ENCODE data around the gene RAB1A. TPM values are rescaled to one million over a fixed set of nuclear protein-coding genes. Genes with fewer than 3 reads are reported as not detected.
A peak's percentile ranks its signal among the peaks of the same experiment; 100 is the strongest.

RAB1A gene
- total RNA-seq, 1 donor from 2014 or later = 259 TPM

GRCh38 chr2:65077898-65078297, 52.0 kb downstream of the RAB1A start:
- Histone ChIP-seq H3K27ac (ENCODE audit: low read depth, low read length) (no peak overlapping the region), H3K36me3 (ENCODE audit: insufficient read depth, low read length) (peaks cover 40% of the 10 kb centered on the region), H3K9ac (ENCODE audit: low read length) (no peak overlapping the region), H3K4me3 (ENCODE audit: insufficient read depth, low read depth, low read length) (no peak overlapping the region), H3K4me1 (ENCODE audit: insufficient read depth, low read length) (peaks cover 12% of the 10 kb centered on the region), H3K27me3 (ENCODE audit: insufficient read depth, low read length) (no peaks in the 10 kb centered on the region), H4K20me1 (ENCODE audit: insufficient read depth, low read length) (peaks cover 75% of the 10 kb centered on the region), H3K9me3 (ENCODE audit: insufficient read depth, low read depth, low read length) (no peaks in the 10 kb centered on the region), H2AFZ (ENCODE audit: low read depth, low read length) (no peak overlapping the region), H3K4me2 (ENCODE audit: low read length) (no peak overlapping the region), H3K79me2 (ENCODE audit: insufficient read depth, low read length) (peaks cover 25% of the 10 kb centered on the region)
- FAIRE-seq = no peak
- Mint-ChIP-seq H3K4me1 (ENCODE audit: low read depth, unreplicated experiment) (peaks cover 7% of the 10 kb centered on the region), H3K27me3 (ENCODE audit: low read depth, unreplicated experiment) (no peaks in the 10 kb centered on the region), H3K4me3 (ENCODE audit: unreplicated experiment) (no peak overlapping the region), H3K27ac (ENCODE audit: unreplicated experiment) (no peak overlapping the region), H3K36me3 (ENCODE audit: low read depth, unreplicated experiment) (peaks cover 28% of the 10 kb centered on the region), H3K9me3 (ENCODE audit: unreplicated experiment) (no peaks in the 10 kb centered on the region)
- TF ChIP-seq CTCF (IDR thresholded peaks at IDR 0.05; ENCODE audit: insufficient read depth, low read depth, low read length) (no peak), EZH2 (IDR thresholded peaks at IDR 0.05; ENCODE audit: insufficient read depth, low read length) (no peak)
- no peak for DNase-seq (ENCODE audit: low read depth)

- Mint-ChIP-seq H3K27ac (ENCODE audit: unreplicated experiment) (peak overlapping the region; percentile 34), H3K4me3 (ENCODE audit: unreplicated experiment) (peak overlapping the region; percentile 0), H3K27me3 (ENCODE audit: low read depth, unreplicated experiment) (no peaks in the 10 kb centered on the region), H3K36me3 (ENCODE audit: low read depth, unreplicated experiment) (peaks cover 24% of the 10 kb centered on the region), H3K4me1 (ENCODE audit: low read depth, unreplicated experiment) (peaks cover 8% of the 10 kb centered on the region), H3K9me3 (ENCODE audit: unreplicated experiment) (no peaks in the 10 kb centered on the region)
- peak overlapping the region; percentile 7 for H3K4me2 ChIP-seq (ENCODE audit: low read length)
- FAIRE-seq (no peak), DNase-seq (ENCODE audit: low read depth) (peak; percentile 74)
- peaks cover 78% of the 10 kb centered on the region for H4K20me1 ChIP-seq (ENCODE audit: insufficient read depth, low read length)
- TF ChIP-seq EZH2 (IDR thresholded peaks at IDR 0.05; ENCODE audit: insufficient read depth, low read length) (no peak), CTCF (IDR thresholded peaks at IDR 0.05; ENCODE audit: insufficient read depth, low read depth, low read length) (no peak)
- peaks cover 14% of the 10 kb centered on the region for H3K4me1 ChIP-seq (ENCODE audit: insufficient read depth, low read length)
- H3K9me3 ChIP-seq (ENCODE audit: insufficient read depth, low read depth, low read length) = no peaks in the 10 kb centered on the region
- H3K4me3 ChIP-seq (ENCODE audit: insufficient read depth, low read depth, low read length) = no peak overlapping the region
- H3K27ac ChIP-seq (ENCODE audit: low read depth, low read length) = no peak overlapping the region
- H3K79me2 ChIP-seq (ENCODE audit: insufficient read depth, low read length) = peaks cover 14% of the 10 kb centered on the region
- H3K9ac ChIP-seq (ENCODE audit: low read length) = no peak overlapping the region
- no peaks in the 10 kb centered on the region for H3K27me3 ChIP-seq (ENCODE audit: insufficient read depth, low read length)
- no peak overlapping the region for H2AFZ ChIP-seq (ENCODE audit: low read depth, low read length)
- peaks cover 35% of the 10 kb centered on the region for H3K36me3 ChIP-seq (ENCODE audit: insufficient read depth, low read length)
These were observed 53.6 kb downstream of the RAB1A start for GRCh38 chr2:65076345-65076710.

- peaks cover 34% of the 10 kb centered on the region for H3K36me3 ChIP-seq (ENCODE audit: insufficient read depth, low read length)
- Mint-ChIP-seq H3K9me3 (ENCODE audit: unreplicated experiment) (no peaks in the 10 kb centered on the region), H3K4me1 (ENCODE audit: low read depth, unreplicated experiment) (peaks cover 13% of the 10 kb centered on the region), H3K36me3 (ENCODE audit: low read depth, unreplicated experiment) (peaks cover 22% of the 10 kb centered on the region), H3K27me3 (ENCODE audit: low read depth, unreplicated experiment) (no peaks in the 10 kb centered on the region), H3K4me3 (ENCODE audit: unreplicated experiment) (peak overlapping the region; percentile 0), H3K27ac (ENCODE audit: unreplicated experiment) (no peak overlapping the region)
- FAIRE-seq (no peak), DNase-seq (ENCODE audit: low read depth) (no peak)
- H3K4me2 ChIP-seq (ENCODE audit: low read length) = peak overlapping the region; percentile 7
- no peaks in the 10 kb centered on the region for H3K27me3 ChIP-seq (ENCODE audit: insufficient read depth, low read length)
- H3K4me1 ChIP-seq (ENCODE audit: insufficient read depth, low read length) = peaks cover 19% of the 10 kb centered on the region
- H3K4me3 ChIP-seq (ENCODE audit: insufficient read depth, low read depth, low read length) = no peak overlapping the region
- no peaks in the 10 kb centered on the region for H3K9me3 ChIP-seq (ENCODE audit: insufficient read depth, low read depth, low read length)
- no peak overlapping the region for H3K9ac ChIP-seq (ENCODE audit: low read length)
- peaks cover 11% of the 10 kb centered on the region for H3K79me2 ChIP-seq (ENCODE audit: insufficient read depth, low read length)
- TF ChIP-seq EZH2 (IDR thresholded peaks at IDR 0.05; ENCODE audit: insufficient read depth, low read length) (no peak), CTCF (IDR thresholded peaks at IDR 0.05; ENCODE audit: insufficient read depth, low read depth, low read length) (no peak)
- no peak overlapping the region for H2AFZ ChIP-seq (ENCODE audit: low read depth, low read length)
- no peak overlapping the region for H3K27ac ChIP-seq (ENCODE audit: low read depth, low read length)
- H4K20me1 ChIP-seq (ENCODE audit: insufficient read depth, low read length) = peaks cover 79% of the 10 kb centered on the region
These were observed 54.1 kb downstream of the RAB1A start for GRCh38 chr2:65075605-65076344.

Data from astrocyte (in vitro differentiated cells and primary cell).